K562 (cell line): ENCODE measurements around the gene BORCS5.

Experiments used
- CEBPB ChIP-seq: fragments of 450-650 bp; IDR thresholded peaks from 2 replicates; pipeline ENCODE4 v1.6.1; 2016; ENCODE audit warnings: missing genetic modification characterization, missing compliant biosample characterization
- CREB1 ChIP-seq, 2 experiments: sonication (generic) in 1 of 2; formaldehyde crosslinking in 1 of 2; IDR thresholded peaks; 2 replicates each; pipeline versions ENCODE4 v1.6.1 to v1.8.0; 2012 to 2022; ENCODE audit warnings: inconsistent platforms in 1 of 2, mild to moderate bottlenecking in 1 of 2, missing genetic modification reagents in 1 of 2, moderate library complexity in 1 of 2
- EZH2 ChIP-seq: IDR thresholded peaks from 2 replicates; pipeline ENCODE4 v1.6.1; 2012; ENCODE audit warnings: low read depth, mild to moderate bottlenecking, inconsistent platforms, low read length, borderline replicate concordance
- GATAD2B ChIP-seq: fragments of 450-650 bp; IDR thresholded peaks from 2 replicates; pipeline ENCODE4 v1.6.1; 2017; ENCODE audit warnings: mild to moderate bottlenecking, borderline replicate concordance
- POLR2G ChIP-seq: fragments of 200-400 bp; formaldehyde crosslinking; IDR thresholded peaks from 2 replicates; pipeline ENCODE4 v1.6.1; 2017; ENCODE audit warnings: low read depth, mild to moderate bottlenecking, antibody characterized with exemption, low read length, moderate library complexity
- RBM39 ChIP-seq: fragments of 200-400 bp; formaldehyde crosslinking; optimal IDR thresholded peaks from 2 replicates; pipeline ENCODE3; 2018; ENCODE audit warnings: low read depth, low read length
- TBP ChIP-seq: optimal IDR thresholded peaks from 2 replicates; pipeline ENCODE3; 2011; ENCODE audit warnings: low read depth, low read length, improper control_type of control experiment
- ZFP1 ChIP-seq: fragments of 450-650 bp; formaldehyde crosslinking; IDR thresholded peaks from 2 replicates; pipeline ENCODE4 v1.4.0; 2020; ENCODE audit warnings: mild to moderate bottlenecking, mixed read lengths
- TF ChIP-seq, protein P1 (sequence below), 3 experiments: IDR thresholded peaks in 2 of 3; conservative IDR thresholded peaks in 1 of 3; 2 replicates each; pipeline ENCODE4 v1.5.1; 2011 to 2012; ENCODE audit warnings: low read length in 3 of 3, mild to moderate bottlenecking in 3 of 3, control low read depth in 2 of 3, improper control_type of control experiment in 1 of 3, inconsistent platforms in 1 of 3, low read depth in 1 of 3, mixed read lengths in 1 of 3, moderate library complexity in 1 of 3; ENCODE audit not compliant: insufficient read depth in 2 of 3
- TF ChIP-seq, protein P2 (sequence below), 2 experiments: IDR thresholded peaks in 1 of 2; conservative IDR thresholded peaks in 1 of 2; 2 replicates each; pipeline ENCODE4 v1.6.1; 2016; ENCODE audit warnings: low read depth in 2 of 2, mild to moderate bottlenecking in 1 of 2, missing compliant biosample characterization in 1 of 2, missing genetic modification characterization in 1 of 2, moderate library complexity in 1 of 2
- TF ChIP-seq, protein P3 (sequence below): sonication (generic); formaldehyde crosslinking; IDR thresholded peaks from 2 replicates; pipeline ENCODE4 v1.8.1; 2023; ENCODE audit warnings: mild to moderate bottlenecking, missing genetic modification reagents

DNA sequence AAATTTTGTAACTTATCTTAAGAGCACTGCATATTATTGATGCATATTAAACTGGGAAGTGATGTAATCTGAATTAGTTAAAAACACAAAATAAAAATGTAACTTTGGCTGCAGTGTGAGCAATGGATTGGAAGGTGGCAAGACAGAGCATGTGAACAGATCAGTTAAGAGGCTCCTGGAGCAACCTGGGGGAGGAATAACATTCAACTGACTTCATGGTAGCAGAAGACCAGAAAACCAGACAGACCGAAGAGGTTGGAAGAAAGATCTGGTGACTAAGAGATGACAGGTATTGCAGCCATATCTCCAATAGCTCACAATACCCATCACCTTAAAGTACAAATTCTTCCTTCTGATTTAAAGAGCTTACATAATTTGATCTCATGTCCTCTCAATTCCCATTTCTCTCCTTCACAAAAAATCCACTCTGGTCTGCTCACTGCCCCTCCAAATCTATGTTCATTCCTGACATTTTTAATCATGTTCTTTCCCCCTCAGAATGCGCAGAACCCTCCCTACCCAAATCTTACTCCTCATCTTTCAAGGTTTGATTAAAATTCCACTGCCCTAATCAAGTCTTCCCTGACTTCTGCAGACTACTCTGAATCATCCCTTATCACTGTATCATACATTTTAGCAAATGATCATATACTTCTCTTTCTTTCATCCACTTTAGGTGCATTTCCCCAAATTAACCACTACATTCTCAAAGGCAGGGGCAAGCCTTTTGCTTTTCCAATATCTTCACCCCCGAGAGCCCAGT, 154.3 kb downstream of the BORCS5 start:
- TF ChIP-seq, protein P1, sequence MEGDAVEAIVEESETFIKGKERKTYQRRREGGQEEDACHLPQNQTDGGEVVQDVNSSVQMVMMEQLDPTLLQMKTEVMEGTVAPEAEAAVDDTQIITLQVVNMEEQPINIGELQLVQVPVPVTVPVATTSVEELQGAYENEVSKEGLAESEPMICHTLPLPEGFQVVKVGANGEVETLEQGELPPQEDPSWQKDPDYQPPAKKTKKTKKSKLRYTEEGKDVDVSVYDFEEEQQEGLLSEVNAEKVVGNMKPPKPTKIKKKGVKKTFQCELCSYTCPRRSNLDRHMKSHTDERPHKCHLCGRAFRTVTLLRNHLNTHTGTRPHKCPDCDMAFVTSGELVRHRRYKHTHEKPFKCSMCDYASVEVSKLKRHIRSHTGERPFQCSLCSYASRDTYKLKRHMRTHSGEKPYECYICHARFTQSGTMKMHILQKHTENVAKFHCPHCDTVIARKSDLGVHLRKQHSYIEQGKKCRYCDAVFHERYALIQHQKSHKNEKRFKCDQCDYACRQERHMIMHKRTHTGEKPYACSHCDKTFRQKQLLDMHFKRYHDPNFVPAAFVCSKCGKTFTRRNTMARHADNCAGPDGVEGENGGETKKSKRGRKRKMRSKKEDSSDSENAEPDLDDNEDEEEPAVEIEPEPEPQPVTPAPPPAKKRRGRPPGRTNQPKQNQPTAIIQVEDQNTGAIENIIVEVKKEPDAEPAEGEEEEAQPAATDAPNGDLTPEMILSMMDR (IDR thresholded peaks at IDR 0.05 in 2 of 3, conservative IDR thresholded peaks at IDR 0.05 in 1 of 3; ENCODE audit: insufficient read depth in 2 of 3, low read depth in 1 of 3, low read length in 3 of 3), result no peak
- TF ChIP-seq CREB1 (IDR thresholded peaks at IDR 0.05) (no peak), CREB1 (CRISPR knock-in tag; IDR thresholded peaks at IDR 0.05) (no peak), CEBPB (tag) (no peak), POLR2G (no peak), TBP (no peak), GATAD2B (no peak), EZH2 (no peak), ZFP1 (CRISPR knock-in tag) (no peak), RBM39 (no peak)
- TF ChIP-seq, protein P2, sequence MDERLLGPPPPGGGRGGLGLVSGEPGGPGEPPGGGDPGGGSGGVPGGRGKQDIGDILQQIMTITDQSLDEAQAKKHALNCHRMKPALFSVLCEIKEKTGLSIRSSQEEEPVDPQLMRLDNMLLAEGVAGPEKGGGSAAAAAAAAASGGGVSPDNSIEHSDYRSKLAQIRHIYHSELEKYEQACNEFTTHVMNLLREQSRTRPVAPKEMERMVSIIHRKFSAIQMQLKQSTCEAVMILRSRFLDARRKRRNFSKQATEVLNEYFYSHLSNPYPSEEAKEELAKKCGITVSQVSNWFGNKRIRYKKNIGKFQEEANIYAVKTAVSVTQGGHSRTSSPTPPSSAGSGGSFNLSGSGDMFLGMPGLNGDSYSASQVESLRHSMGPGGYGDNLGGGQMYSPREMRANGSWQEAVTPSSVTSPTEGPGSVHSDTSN (CRISPR knock-in tag; IDR thresholded peaks at IDR 0.05; ENCODE audit: low read depth), result no peak
- TF ChIP-seq, protein P2 (tag; conservative IDR thresholded peaks at IDR 0.05; ENCODE audit: low read depth), result no peak
- TF ChIP-seq, protein P3, sequence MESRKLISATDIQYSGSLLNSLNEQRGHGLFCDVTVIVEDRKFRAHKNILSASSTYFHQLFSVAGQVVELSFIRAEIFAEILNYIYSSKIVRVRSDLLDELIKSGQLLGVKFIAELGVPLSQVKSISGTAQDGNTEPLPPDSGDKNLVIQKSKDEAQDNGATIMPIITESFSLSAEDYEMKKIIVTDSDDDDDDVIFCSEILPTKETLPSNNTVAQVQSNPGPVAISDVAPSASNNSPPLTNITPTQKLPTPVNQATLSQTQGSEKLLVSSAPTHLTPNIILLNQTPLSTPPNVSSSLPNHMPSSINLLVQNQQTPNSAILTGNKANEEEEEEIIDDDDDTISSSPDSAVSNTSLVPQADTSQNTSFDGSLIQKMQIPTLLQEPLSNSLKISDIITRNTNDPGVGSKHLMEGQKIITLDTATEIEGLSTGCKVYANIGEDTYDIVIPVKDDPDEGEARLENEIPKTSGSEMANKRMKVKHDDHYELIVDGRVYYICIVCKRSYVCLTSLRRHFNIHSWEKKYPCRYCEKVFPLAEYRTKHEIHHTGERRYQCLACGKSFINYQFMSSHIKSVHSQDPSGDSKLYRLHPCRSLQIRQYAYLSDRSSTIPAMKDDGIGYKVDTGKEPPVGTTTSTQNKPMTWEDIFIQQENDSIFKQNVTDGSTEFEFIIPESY (CRISPR knock-in tag), result no peak
